GM18502 (cell line): Measurements from ENCODE around the gene LFNG.

Source experiments
- ATAC-seq: cut with Tn5 transposase; IDR thresholded peaks from one replicate; pipeline ENCODE4 v1.9.1; 2021; ENCODE audit warnings: mild to moderate bottlenecking; ENCODE audit not compliant: unreplicated experiment, poor library complexity

The LFNG gene

GRCh38 chr7:2564970-2565540 is 45.5 kb downstream of the LFNG start:
- no peak for ATAC-seq

GRCh38 chr7:2566348-2566889 is 46.8 kb downstream of the LFNG start:
- ATAC-seq = peak; percentile 38

DNA sequence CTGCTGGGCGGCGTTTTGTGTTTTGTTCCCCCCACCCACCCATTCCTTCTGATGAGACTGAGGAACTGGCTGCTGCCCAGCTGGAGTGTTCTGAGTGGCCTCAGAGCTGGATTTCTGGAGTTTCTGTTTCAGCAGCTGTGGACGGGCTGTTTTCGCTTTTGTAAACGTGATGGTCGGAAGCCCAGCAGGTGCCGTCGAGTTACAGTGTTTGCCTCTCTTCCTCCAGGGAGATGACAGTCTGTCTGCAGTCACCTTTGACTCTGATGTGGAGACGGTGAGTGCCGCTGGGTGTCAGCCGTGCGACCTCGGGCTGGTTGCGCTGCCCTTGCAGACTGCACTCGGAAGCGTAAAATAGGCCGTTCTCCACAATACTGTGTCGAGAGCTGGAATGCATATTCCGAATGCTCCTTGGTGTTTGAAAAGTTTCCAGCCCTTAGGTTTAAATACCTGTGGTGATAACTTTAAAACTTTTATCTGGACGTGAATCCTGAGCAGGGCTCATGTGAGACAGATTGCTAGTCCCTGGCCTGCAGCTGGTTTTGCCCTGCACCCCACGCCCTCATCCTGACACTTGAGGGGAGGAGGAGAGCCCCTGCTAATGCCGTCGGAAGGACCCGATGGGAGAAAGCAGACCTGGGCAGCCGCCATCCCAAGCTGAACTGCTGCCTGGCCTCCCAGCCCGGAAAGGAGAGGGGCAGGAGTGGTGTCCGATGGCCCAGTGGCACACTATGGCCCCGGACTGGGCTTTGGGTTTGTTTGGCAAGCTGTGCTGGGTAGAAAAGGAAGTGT is 47.5 kb downstream of the LFNG start:
- peak; percentile 91 for ATAC-seq

- no peak for ATAC-seq
Measured at GRCh38 chr7:2567679-2568278, 48.2 kb downstream of the LFNG start.

DNA sequence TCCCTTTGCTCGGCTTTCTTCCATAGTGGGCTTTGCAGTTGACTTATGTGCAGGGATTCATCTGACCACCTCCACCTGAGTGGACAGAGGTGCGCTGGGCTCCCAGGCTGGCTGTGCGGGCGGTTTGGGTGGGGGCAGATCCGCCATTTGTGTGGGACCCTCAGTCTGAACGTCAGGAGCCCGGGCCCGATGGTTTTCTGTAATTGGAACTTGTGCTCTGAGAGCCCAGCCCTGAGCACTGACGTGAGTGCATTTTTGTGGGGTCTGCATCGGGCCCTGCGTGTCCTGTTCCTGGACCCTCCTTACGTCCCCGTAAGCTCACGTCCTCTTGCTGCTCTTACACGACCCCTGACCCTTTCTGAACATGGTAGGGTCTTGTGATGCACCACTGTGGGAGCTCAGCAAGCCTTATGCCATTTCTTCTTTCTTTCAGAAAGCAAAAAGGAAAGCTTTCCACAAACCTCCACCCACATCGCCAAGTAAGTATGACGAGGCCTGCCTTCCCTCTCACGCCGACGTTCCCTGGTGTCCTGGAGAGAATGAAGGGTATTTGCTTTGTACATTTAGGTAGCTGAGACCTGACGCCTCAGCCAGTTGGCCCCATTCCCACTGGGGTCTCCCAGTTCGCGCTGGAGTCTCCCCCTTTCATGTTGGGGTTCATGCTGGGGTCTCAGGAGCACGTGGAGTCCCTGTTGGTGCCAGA is 49.1 kb downstream of the LFNG start:
- no peak for ATAC-seq

DNA sequence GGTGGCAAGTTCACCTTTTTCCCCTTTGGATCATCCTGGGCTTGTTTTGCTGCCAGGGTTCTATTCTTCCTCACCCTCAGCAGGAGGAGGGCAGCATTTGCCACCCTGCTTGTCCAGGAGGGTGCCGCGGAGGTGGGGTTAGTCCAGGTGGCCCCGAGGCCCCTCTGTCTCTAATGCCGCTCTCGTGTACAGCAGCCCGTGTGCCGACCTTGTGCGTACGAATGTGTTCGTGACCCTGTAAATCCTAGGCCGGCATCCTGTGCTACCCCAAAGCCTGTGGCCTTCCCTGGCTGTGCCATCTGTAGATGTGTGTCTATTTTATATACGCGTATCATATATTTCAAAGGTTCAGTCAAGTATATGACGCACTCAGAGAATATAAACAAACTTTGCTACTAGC is 49.8 kb downstream of the LFNG start:
- no peak for ATAC-seq

DNA sequence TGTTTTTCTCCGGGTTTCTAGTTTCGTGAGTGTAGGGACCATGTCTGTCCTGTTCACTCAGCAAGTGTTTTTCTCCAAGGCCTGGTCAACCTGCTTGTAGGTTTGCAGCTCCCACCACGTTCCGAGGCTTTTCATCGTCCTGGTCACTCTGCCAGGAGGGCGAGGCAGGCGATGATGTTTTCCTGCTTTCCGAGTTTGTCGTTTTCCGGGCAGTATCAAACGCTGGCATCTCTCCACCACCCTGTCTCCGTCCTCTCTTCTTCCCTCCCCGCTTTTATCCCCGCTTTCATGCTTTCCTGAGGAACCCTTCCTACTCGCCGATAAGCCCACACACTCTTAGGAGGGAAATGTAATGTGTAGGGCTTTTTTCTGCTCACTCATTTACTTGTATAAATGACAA is 50.4 kb downstream of the LFNG start:
- no peak for ATAC-seq

GRCh38 chr7:2571409-2571808 is 51.8 kb downstream of the LFNG start:
- no peak for ATAC-seq

GRCh38 chr7:2572101-2572842 is 52.7 kb downstream of the LFNG start:
- ATAC-seq = no peak

- no peak for ATAC-seq
Measured at GRCh38 chr7:2573761-2574160, 54.2 kb downstream of the LFNG start.

GRCh38 chr7:2575046-2575732 is 55.6 kb downstream of the LFNG start:
- no peak for ATAC-seq

DNA sequence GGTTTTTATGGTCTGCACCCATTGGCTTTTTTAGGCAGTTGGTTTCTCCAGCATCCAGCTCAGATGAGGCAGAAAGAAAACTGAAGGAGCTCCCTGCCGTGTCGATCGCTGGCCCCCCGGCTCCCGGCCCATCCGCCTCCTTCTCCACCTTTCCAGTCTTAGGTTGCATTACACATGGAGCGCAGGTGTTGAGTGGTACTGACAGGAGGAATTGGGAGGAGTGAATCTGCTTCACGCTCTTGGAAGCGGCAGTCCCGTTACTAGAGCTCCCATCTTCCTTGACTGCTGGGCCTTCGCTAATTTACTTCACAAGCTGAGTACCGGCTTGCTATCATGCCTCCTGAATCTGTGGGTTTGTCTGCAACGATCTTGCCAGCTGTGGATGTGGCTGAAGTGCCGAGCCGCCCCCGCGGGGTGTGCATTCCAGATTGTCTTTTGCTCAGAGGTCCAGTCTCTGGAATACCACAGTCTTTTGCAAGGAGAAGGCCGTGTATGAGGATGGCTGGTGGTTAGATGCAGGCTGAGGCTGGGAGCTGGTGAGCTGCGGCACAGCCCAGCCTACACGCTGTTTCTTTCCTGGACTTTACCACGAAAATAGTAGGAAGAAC is 56.3 kb downstream of the LFNG start:
- ATAC-seq = no peak

DNA sequence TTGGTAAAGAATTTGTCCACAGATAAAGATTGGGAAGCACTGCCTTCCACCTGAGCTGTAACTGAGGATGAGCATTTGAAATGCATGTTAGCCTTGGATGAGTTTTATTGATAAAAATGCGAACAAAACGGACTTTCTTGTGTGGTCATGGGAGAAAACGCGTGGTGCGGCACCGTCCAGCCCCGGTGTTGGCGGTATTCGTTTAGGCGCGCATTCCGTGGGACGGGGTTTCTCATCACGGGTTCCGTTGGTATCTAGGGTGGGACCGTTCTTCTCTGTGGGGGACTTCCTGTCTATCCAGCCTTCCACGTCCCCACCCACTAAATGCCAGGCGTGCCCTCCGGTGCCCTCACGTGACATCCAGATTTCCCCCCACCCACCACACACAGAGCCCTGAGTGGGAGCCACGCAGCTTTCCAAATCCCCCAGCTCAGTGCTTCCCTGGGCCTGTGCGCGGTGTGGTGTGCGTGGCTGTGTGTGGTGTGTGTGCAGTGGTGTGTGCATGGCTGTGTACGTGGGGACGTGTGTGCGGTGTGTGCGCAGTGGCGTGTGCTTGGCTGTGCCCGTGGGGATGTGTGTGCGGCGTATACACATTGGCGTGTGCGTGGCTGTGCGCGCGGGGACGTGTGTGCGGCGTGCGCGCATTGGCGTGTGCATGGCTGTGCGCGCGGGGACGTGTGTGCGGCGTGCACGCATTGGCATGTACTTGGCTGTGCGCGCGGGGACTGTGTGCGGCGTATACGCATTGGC is 57.3 kb downstream of the LFNG start:
- no peak for ATAC-seq
